Measurements from ENCODE around the gene CD99L2. TPM values are rescaled to one million over a fixed set of nuclear protein-coding genes. Genes with fewer than 3 reads are reported as not detected.
"Not testable (repeated sequence)": the region's sequence is repeated elsewhere in the genome, so short reads cannot be mapped to it uniquely, and the experiment has no call there.

CD99L2 gene
- total RNA-seq, 2 donors from 2014 or later, result 22.1 to 28.7 TPM

DNA sequence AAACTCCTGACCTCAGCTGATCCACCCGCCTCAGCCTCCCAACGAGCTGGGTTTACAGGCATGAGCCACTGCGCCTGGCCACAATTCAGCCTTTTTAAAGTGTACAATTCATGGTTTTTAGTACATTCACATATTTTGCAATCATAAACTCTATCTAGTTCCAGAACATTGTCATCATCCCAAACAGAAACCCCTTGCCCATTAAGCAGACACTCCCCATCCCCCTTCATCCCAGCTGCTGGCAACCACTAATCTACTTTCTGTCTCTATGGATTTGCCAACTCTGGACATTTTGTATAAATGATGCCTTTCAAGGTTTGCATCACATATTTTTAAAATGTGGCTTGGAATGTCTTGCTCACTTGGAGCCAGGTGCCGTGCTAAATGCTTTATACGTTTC is 4.5 kb downstream of the CD99L2 start:
- Histone ChIP-seq H3K36me3 (replicated peaks in 1 of 2; ENCODE audit: insufficient read depth in 1 of 2, low read depth in 2 of 2) (no peaks in the 10 kb centered on the region), H3K27me3 (no peaks in the 10 kb centered on the region), H3K27ac (no peak overlapping the region), H3K4me3 (no peak overlapping the region), H3K9me3 (no peaks in the 10 kb centered on the region), H3K4me1 (peaks cover 5% of the 10 kb centered on the region)
- no peak for ATAC-seq
- no peak for DNase-seq
- TF ChIP-seq POLR2A (IDR thresholded peaks at IDR 0.05), result no peak
- TF ChIP-seq CTCF (IDR thresholded peaks at IDR 0.05), result no peak
- intact Hi-C loops (cut with DNase I), result no loop called here
- WGBS, 2 donors, result 93% methylated on average over 3 to 4 of the region's 5 CpGs

DNA sequence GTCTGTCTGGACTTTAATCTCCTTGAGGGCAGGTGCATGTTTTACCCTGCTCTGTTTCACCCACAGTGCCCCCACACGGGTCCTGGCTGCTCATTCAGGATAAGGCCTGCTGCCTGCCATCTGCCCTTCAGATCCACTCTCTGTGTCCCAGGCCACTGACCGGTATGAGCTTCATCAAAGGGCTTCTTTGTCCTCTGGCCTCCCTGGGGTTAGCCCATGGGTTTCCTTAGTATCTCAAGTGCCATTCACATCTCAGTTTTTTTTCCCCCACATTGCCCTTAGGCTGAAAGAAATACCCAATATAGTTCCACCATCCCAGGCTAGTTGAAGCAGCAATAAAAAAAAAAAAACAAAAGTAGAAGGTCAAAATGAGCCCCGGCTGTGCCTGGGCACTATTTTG is 9.3 kb downstream of the CD99L2 start:
- H3K9me3 ChIP-seq, result no peaks in the 10 kb centered on the region
- ATAC-seq (no peak), DNase-seq (no peak)
- TF ChIP-seq CTCF (IDR thresholded peaks at IDR 0.05) (no peak), POLR2A (IDR thresholded peaks at IDR 0.05) (no peak)
- WGBS, 2 donors, result 70 to 77% methylated on average over 3 of the region's 3 CpGs
- no peak overlapping the region for H3K27ac ChIP-seq
- H3K36me3 ChIP-seq (replicated peaks in 1 of 2; ENCODE audit: insufficient read depth in 1 of 2, low read depth in 2 of 2), result no peaks in the 10 kb centered on the region
- intact Hi-C loops (cut with DNase I), result no loop called here
- H3K4me1 ChIP-seq, result no peaks in the 10 kb centered on the region
- H3K4me3 ChIP-seq, result no peak overlapping the region
- no peaks in the 10 kb centered on the region for H3K27me3 ChIP-seq

DNA sequence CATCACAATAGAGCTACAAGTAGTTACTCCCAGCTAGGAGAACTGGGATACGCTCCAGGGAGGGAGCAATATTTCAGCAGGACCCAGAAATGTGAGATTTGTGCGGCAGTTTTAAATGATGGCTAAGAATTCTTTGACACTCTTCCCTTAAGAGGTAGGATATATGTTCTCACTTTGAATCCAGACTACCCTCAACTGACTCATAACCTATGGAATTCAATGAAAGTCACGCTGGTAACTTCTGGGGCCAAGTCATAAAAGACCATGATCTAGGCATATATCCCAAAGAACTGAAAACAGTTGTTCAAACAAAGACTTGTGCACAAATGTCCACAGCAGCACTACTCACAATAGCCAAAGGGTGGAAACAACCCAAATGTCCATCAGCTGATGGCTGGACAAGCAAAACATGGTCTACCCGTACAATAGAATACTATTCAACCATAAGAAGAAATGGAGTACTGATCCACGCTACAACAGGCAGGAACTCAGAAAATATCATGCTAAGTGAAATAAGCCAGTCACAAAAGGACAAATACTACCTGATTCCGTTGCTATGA is 10.5 kb downstream of the CD99L2 start:
- no peak overlapping the region for H3K27ac ChIP-seq
- no peaks in the 10 kb centered on the region for H3K9me3 ChIP-seq
- TF ChIP-seq POLR2A (IDR thresholded peaks at IDR 0.05) (no peak), CTCF (IDR thresholded peaks at IDR 0.05) (no peak)
- no peaks in the 10 kb centered on the region for H3K4me1 ChIP-seq
- intact Hi-C loops (cut with DNase I), result no loop called here
- H3K27me3 ChIP-seq, result no peaks in the 10 kb centered on the region
- no peaks in the 10 kb centered on the region for H3K36me3 ChIP-seq (replicated peaks in 1 of 2; ENCODE audit: insufficient read depth in 1 of 2, low read depth in 2 of 2)
- no peak overlapping the region for H3K4me3 ChIP-seq
- whole genome bisulfite sequencing, 2 donors, result 86 to 90% methylated on average over 6 of the region's 6 CpGs
- DNase-seq (no peak), ATAC-seq (no peak)

DNA sequence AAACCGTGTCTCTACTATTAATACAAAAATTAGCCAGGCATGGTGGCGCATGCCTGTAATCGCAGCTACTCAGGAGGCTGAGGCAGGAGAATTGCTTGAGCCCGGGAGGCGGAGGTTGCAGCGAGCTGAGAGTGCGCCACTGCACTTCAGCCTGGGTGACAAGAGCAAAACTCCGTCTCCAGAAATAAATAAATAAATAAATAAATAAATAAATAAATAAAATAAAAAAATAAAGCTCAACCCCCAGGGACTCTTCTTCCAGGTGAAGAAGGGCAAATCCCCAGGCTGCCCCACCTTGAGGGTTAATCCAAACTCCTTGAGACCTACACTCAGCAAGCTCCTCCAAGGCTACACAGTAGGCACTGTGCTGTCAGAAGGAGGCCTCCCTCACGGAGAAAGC is 11.2 kb downstream of the CD99L2 start:
- intact Hi-C loops (cut with DNase I); H3K4me1 ChIP-seq; ATAC-seq; H3K27me3 ChIP-seq; H3K4me3 ChIP-seq; H3K27ac ChIP-seq; DNase-seq; H3K36me3 ChIP-seq (replicated peaks in 1 of 2; ENCODE audit: insufficient read depth in 1 of 2, low read depth in 2 of 2); H3K9me3 ChIP-seq: not testable (repeated sequence)
- WGBS, 2 donors, result 98% methylated on average over 7 to 9 of the region's 9 CpGs

DNA sequence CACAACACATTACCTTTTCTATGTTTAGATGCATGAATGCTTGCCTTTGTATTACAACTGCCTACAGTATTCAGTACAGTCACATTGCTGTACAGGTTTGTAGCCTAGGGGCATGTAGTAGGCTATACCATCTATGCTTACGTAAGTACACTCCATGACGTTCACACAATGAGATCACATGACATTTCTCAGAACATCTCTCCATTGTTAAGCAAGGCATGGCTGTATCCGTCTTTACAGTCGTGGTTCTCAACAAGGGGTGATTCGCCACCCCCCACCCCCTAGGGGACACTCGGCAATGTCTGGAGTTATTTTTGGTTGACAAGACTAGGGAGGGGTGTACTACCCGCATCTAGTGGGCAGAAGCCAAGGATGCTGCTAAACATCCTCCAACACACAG is 12.1 kb downstream of the CD99L2 start:
- no peaks in the 10 kb centered on the region for H3K9me3 ChIP-seq
- H3K27ac ChIP-seq, result no peak overlapping the region
- H3K27me3 ChIP-seq, result no peaks in the 10 kb centered on the region
- DNase-seq, result no peak
- intact Hi-C loops (cut with DNase I), result no loop called here
- no peak for TF ChIP-seq POLR2A (IDR thresholded peaks at IDR 0.05)
- 94 to 96% methylated on average over 4 to 7 of the region's 7 CpGs for whole genome bisulfite sequencing, 2 donors
- no peaks in the 10 kb centered on the region for H3K36me3 ChIP-seq (replicated peaks in 1 of 2; ENCODE audit: insufficient read depth in 1 of 2, low read depth in 2 of 2)
- no peaks in the 10 kb centered on the region for H3K4me1 ChIP-seq
- no peak overlapping the region for H3K4me3 ChIP-seq
- ATAC-seq, result no peak

GRCh38 chrX:150880808-150881165 is 17.7 kb downstream of the CD99L2 start:
- no peaks in the 10 kb centered on the region for H3K27me3 ChIP-seq
- no peak overlapping the region for H3K4me3 ChIP-seq
- no peaks in the 10 kb centered on the region for H3K9me3 ChIP-seq
- no peaks in the 10 kb centered on the region for H3K4me1 ChIP-seq
- 91 to 100% methylated on average over 2 of the region's 2 CpGs for WGBS, 2 donors
- TF ChIP-seq CTCF (IDR thresholded peaks at IDR 0.05), result no peak
- no peak for TF ChIP-seq POLR2A (IDR thresholded peaks at IDR 0.05)
- intact Hi-C loops (cut with DNase I), result no loop called here
- ATAC-seq (no peak), DNase-seq (no peak)
- no peak overlapping the region for H3K27ac ChIP-seq
- H3K36me3 ChIP-seq (replicated peaks in 1 of 2; ENCODE audit: insufficient read depth in 1 of 2, low read depth in 2 of 2), result no peaks in the 10 kb centered on the region
